HG03196 (cell line): Measurements from ENCODE around the gene HIGD2A.

Experiments
- ATAC-seq: cut with Tn5 transposase; IDR thresholded peaks from one replicate; pipeline ENCODE4 v1.9.1; 2021; ENCODE audit not compliant: unreplicated experiment

HIGD2A gene

GRCh38 chr5:176415240-176415951, 26.8 kb downstream of the HIGD2A start:
- ATAC-seq: peak; percentile 5

GRCh38 chr5:176415952-176416924, 27.7 kb downstream of the HIGD2A start, which contains the start of gene CLTB:
TSS of gene CLTB (minus strand) at chr5:176416539. CDS start at chr5:176416363, 176 bp downstream.
- peak; percentile 92 for ATAC-seq

GRCh38 chr5:176416965-176417364, 28.4 kb downstream of the HIGD2A start:
- ATAC-seq: no peak

- ATAC-seq: no peak
Observed at GRCh38 chr5:176418251-176418650, 29.7 kb downstream of the HIGD2A start.

GRCh38 chr5:176420086-176420485, 31.5 kb downstream of the HIGD2A start:
- ATAC-seq: no peak

- ATAC-seq: no peak
Observed at GRCh38 chr5:176420972-176421544, 32.5 kb downstream of the HIGD2A start.

- no peak for ATAC-seq
Observed at GRCh38 chr5:176424181-176424580, 35.6 kb downstream of the HIGD2A start.

GRCh38 chr5:176425138-176425537, 36.6 kb downstream of the HIGD2A start:
- ATAC-seq: no peak

GRCh38 chr5:176425791-176426190, 37.2 kb downstream of the HIGD2A start:
- ATAC-seq: no peak

- no peak for ATAC-seq
Observed at GRCh38 chr5:176426876-176427275, 38.3 kb downstream of the HIGD2A start.

GRCh38 chr5:176427971-176428370, 39.4 kb downstream of the HIGD2A start:
- no peak for ATAC-seq

- ATAC-seq: no peak
Observed at GRCh38 chr5:176429972-176430371, 41.4 kb downstream of the HIGD2A start.

GRCh38 chr5:176432707-176433106, 44.2 kb downstream of the HIGD2A start:
- ATAC-seq: no peak

- no peak for ATAC-seq
Observed at GRCh38 chr5:176436656-176437055, 48.1 kb downstream of the HIGD2A start.

- no peak for ATAC-seq
Observed at GRCh38 chr5:176438959-176439757, 50.6 kb downstream of the HIGD2A start.
